Panc1 (cell line): ENCODE data around the gene C2CD3. TPM values are rescaled to one million over a fixed set of nuclear protein-coding genes. Genes with fewer than 3 reads are reported as not detected.

Experiments used
- ATAC-seq: fragments of 200-7000 bp; cut with Tn5 transposase; 2 replicates; pipeline ENCODE4 v1.9.1; 2020; ENCODE audit warnings: mild to moderate bottlenecking, moderate library complexity
- BruUV-seq: library from RNA; stranded (reverse); fragments of 400-500 nt; replicated peaks from 2 replicates; lab custom pipeline; 2021; lab: Mats Ljungman, UMichigan
- CTCF ChIA-PET: fragments of 300-600 bp; sonication (Branson Sonifier 250); formaldehyde crosslinking; loops from one replicate; lab custom pipeline; 2022; ENCODE audit warnings: antibody characterized with exemption; lab: Charles Lee
- POLR2A ChIA-PET: fragments of 300-600 bp; sonication (Branson Sonifier 250); formaldehyde crosslinking; loops from one replicate; lab custom pipeline; 2022; ENCODE audit warnings: antibody characterized with exemption; lab: Charles Lee
- DNase-seq: peaks from one replicate; pipeline ENCODE4 v3.0.0-alpha.2; 2010; ENCODE audit warnings: low read depth, low spot score
- H3K27ac ChIP-seq: 2 replicates; pipeline ENCODE4 v1.5.1; 2011; ENCODE audit warnings: mild to moderate bottlenecking, low read length, inconsistent platforms
- H3K27me3 ChIP-seq: fragments of 200-500 bp; sonication (Bioruptor generic); 2 replicates; pipeline ENCODE4 v1.6.0; 2014; ENCODE audit warnings: low read length, inconsistent platforms; ENCODE audit not compliant: control insufficient read depth, insufficient read depth
- H3K36me3 ChIP-seq: fragments of 200-500 bp; sonication (Bioruptor generic); 2 replicates; pipeline ENCODE4 v1.5.1; 2014; ENCODE audit warnings: inconsistent platforms, mild to moderate bottlenecking, low read length, moderate library complexity; ENCODE audit not compliant: control insufficient read depth, insufficient read depth
- H3K4me1 ChIP-seq: 2 replicates; pipeline ENCODE4 v1.5.1; 2011; ENCODE audit warnings: inconsistent platforms, mild to moderate bottlenecking, low read length, moderate library complexity; ENCODE audit not compliant: control insufficient read depth, insufficient read depth
- H3K4me3 ChIP-seq, 2 experiments: 2 replicates each; pipeline ENCODE4 v1.5.1; 2011 to 2012; ENCODE audit warnings: low read depth in 2 of 2, low read length in 2 of 2, mild to moderate bottlenecking in 2 of 2, inconsistent platforms in 1 of 2, moderate library complexity in 1 of 2
- H3K9me3 ChIP-seq: fragments of 200-500 bp; sonication (Bioruptor generic); 2 replicates; pipeline ENCODE4 v1.5.1; 2014; ENCODE audit warnings: low read depth, mild to moderate bottlenecking, inconsistent platforms, low read length, moderate library complexity; ENCODE audit not compliant: control insufficient read depth, insufficient read depth
- CTCF ChIP-seq: fragments of 450-650 bp; IDR thresholded peaks from 2 replicates; pipeline ENCODE4 v1.5.1; 2017; ENCODE audit warnings: mild to moderate bottlenecking
- POLR2AphosphoS5 ChIP-seq: IDR thresholded peaks from 2 replicates; pipeline ENCODE4 v1.6.1; 2012; ENCODE audit warnings: mild to moderate bottlenecking, low read depth, low read length, moderate library complexity
- REST ChIP-seq, 2 experiments: IDR thresholded peaks; 2 replicates each; pipeline ENCODE4 v1.6.1; 2011 to 2012; ENCODE audit warnings: low read depth in 2 of 2, control low read depth in 1 of 2, low read length in 1 of 2, mild to moderate bottlenecking in 1 of 2, moderate library complexity in 1 of 2; ENCODE audit not compliant: insufficient read depth in 1 of 2
- SIN3A ChIP-seq: IDR thresholded peaks from 2 replicates; pipeline ENCODE4 v1.6.1; 2012; ENCODE audit warnings: low read depth, mild to moderate bottlenecking, low read length, moderate library complexity, borderline replicate concordance; ENCODE audit not compliant: insufficient read depth
- TCF7L2 ChIP-seq: IDR thresholded peaks from 2 replicates; pipeline ENCODE4 v1.6.1; 2011; ENCODE audit warnings: mild to moderate bottlenecking, low read depth, low read length, inconsistent platforms
- in situ Hi-C: cut with HindIII; loops from 2 replicates; pipeline ENCODE4 v1.10.0; 2016; ENCODE audit warnings: low sequenced_read_pairs, low pct_unique_long_range_greater_than_20kb
- intact Hi-C: fragments of 100-400 bp; cut with micrococcal nuclease; formaldehyde crosslinking; loops from one replicate; pipeline ENCODE4 v1.10.0; 2022; ENCODE audit not compliant: unreplicated experiment
- total RNA-seq: library from RNA; stranded (reverse); gene quantifications from one replicate; pipeline ENCODE4 v1.2.1, GENCODE V29; 2021; ENCODE audit not compliant: unreplicated experiment

The C2CD3 gene
- total RNA-seq, 1 experiment from 2014 or later: 51.8 TPM

- Histone ChIP-seq H3K4me3 (no peak overlapping the region), H3K9me3 (no peaks in the 10 kb centered on the region), H3K4me1 (no peaks in the 10 kb centered on the region), H3K36me3 (peaks cover 14% of the 10 kb centered on the region; the same call in 1 of the 2 replicates), H3K27me3 (no peaks in the 10 kb centered on the region), H3K27ac (no peak overlapping the region)
- ChIA-PET POLR2A (no interaction called here), CTCF (no interaction called here)
- in situ Hi-C loops: no loop called here
- ATAC-seq: no peak
- TF ChIP-seq TCF7L2 (no peak), SIN3A (no peak), REST (IDR thresholded peaks at IDR 0.05; ENCODE audit: insufficient read depth in 1 of 2, low read depth in 2 of 2, low read length in 1 of 2) (no peak), CTCF (no peak), POLR2AphosphoS5 (no peak)
- DNase-seq: no peak
- intact Hi-C loops: no loop called here
- no TSS peak for BruUV-seq
These were observed 41.7 kb upstream of the C2CD3 start for GRCh38 chr11:74212533-74212932.

- Histone ChIP-seq H3K4me3 (no peak overlapping the region), H3K4me1 (no peaks in the 10 kb centered on the region), H3K9me3 (no peaks in the 10 kb centered on the region), H3K27ac (no peak overlapping the region), H3K36me3 (peaks cover 19% of the 10 kb centered on the region; the same call in 1 of the 2 replicates), H3K27me3 (no peaks in the 10 kb centered on the region)
- no peak for DNase-seq
- ChIA-PET POLR2A (interaction anchor here (0.7 kb wide), 1 partner anchor 277 kb away, joined by 3 read pairs; no protein-coding TSS in a partner anchor), CTCF (no interaction called here)
- intact Hi-C loops (no loop called here), in situ Hi-C loops (no loop called here)
- no peak for TF ChIP-seq CTCF
- TF ChIP-seq POLR2AphosphoS5: no peak
- no peak for TF ChIP-seq TCF7L2
- no TSS peak for BruUV-seq
- ATAC-seq: no peak
These were observed 37.7 kb upstream of the C2CD3 start for GRCh38 chr11:74208507-74208906.
